GM19351 (cell line): ENCODE measurements around the gene GLRX3.
"Not testable (repeated sequence)": the region's sequence is repeated elsewhere in the genome, so short reads cannot be mapped to it uniquely, and the experiment has no call there.

Source experiments
- ATAC-seq: cut with Tn5 transposase; IDR thresholded peaks from one replicate; pipeline ENCODE4 v1.9.1; 2021; ENCODE audit warnings: mild to moderate bottlenecking, moderate library complexity; ENCODE audit not compliant: unreplicated experiment

The GLRX3 gene

GRCh38 chr10:130136226-130137089 lies at the start of gene GLRX3:
TSS of gene GLRX3 (plus strand) at chr10:130136391. CDS start at chr10:130136421, 30 bp downstream.
- peak; percentile 76 for ATAC-seq

- not testable (repeated sequence) for ATAC-seq
Measured at GRCh38 chr10:130090565-130090964, 45.6 kb upstream of the GLRX3 start.

- ATAC-seq: no peak
Measured at GRCh38 chr10:130099344-130099743, 36.8 kb upstream of the GLRX3 start.

- no peak for ATAC-seq
Measured at GRCh38 chr10:130105724-130106123, 30.5 kb upstream of the GLRX3 start.

- ATAC-seq: not testable (repeated sequence)
Measured at GRCh38 chr10:130108146-130108545, 28.0 kb upstream of the GLRX3 start.

- no peak for ATAC-seq
Measured at GRCh38 chr10:130108934-130109604, 27.1 kb upstream of the GLRX3 start.

- peak; percentile 8 for ATAC-seq
Measured at GRCh38 chr10:130109796-130110245, 26.4 kb upstream of the GLRX3 start.

GRCh38 chr10:130110246-130111112 lies 25.7 kb upstream of the GLRX3 start, which contains the start of gene C10orf143:
TSS of gene C10orf143 (minus strand) at chr10:130110830. CDS start at chr10:130110772, 58 bp downstream.
- peak; percentile 68 for ATAC-seq

GRCh38 chr10:130111113-130111851 lies 24.9 kb upstream of the GLRX3 start:
- peak; percentile 79 for ATAC-seq

- ATAC-seq: no peak
Measured at GRCh38 chr10:130111852-130112180, 24.4 kb upstream of the GLRX3 start.

GRCh38 chr10:130112821-130113220 lies 23.4 kb upstream of the GLRX3 start:
- ATAC-seq: no peak

- ATAC-seq: not testable (repeated sequence)
Measured at GRCh38 chr10:130116942-130117341, 19.2 kb upstream of the GLRX3 start.

GRCh38 chr10:130117535-130117934 lies 18.7 kb upstream of the GLRX3 start:
- not testable (repeated sequence) for ATAC-seq

GRCh38 chr10:130121486-130122079 lies 14.6 kb upstream of the GLRX3 start:
- ATAC-seq: no peak

GRCh38 chr10:130127364-130128061 lies 8.7 kb upstream of the GLRX3 start:
- ATAC-seq: peak; percentile 98

- ATAC-seq: no peak
Measured at GRCh38 chr10:130128062-130128781, 8.0 kb upstream of the GLRX3 start.

- ATAC-seq: no peak
Measured at GRCh38 chr10:130128922-130129321, 7.3 kb upstream of the GLRX3 start.

GRCh38 chr10:130135676-130136225 lies 440 bp upstream of the GLRX3 start:
- peak; percentile 17 for ATAC-seq
